Activated effector memory CD4-positive, alpha-beta T cell treated with anti-CD3 and anti-CD28 coated beads, Interleukin-2, amount 50 U/mL, for 16 hours (primary cell): ENCODE measurements around the gene UHMK1.
"Not testable (repeated sequence)": the region's sequence is repeated elsewhere in the genome, so short reads cannot be mapped to it uniquely, and the experiment has no call there.

ENCODE experiments used
- DNase-seq: peaks from one replicate; pipeline ENCODE4 v3.0.0-alpha.2; 2020

The UHMK1 gene

GRCh38 chr1:162570718-162571117, 73.1 kb downstream of the UHMK1 start:
- DNase-seq, result no peak

- DNase-seq, result not testable (repeated sequence)
Measured at GRCh38 chr1:162571121-162571520, 73.5 kb downstream of the UHMK1 start.

- no peak for DNase-seq
Measured at GRCh38 chr1:162571696-162572095, 74.1 kb downstream of the UHMK1 start.

GRCh38 chr1:162573136-162573535, 75.5 kb downstream of the UHMK1 start:
- no peak for DNase-seq

GRCh38 chr1:162578071-162578700, 80.6 kb downstream of the UHMK1 start:
- no peak for DNase-seq

- DNase-seq, result no peak
Measured at GRCh38 chr1:162578936-162579335, 81.3 kb downstream of the UHMK1 start.
